ENCODE results near the gene ATP2A1. TPM values are rescaled to one million over a fixed set of nuclear protein-coding genes. Genes with fewer than 3 reads are reported as not detected.

ATP2A1 gene
- polyA plus RNA-seq (ENCODE audit: insufficient read length in 3 of 3) = 1 to 10 TPM; 4.6 to 4.9 (median 4.8) TPM
- long read RNA-seq, donor 1 = 0 reads
- long read RNA-seq, donor 2 = 0 reads
- long read RNA-seq, donor 3, partial matches to known transcripts = 5 of 5 reads
- long read RNA-seq, donor 3, other reads (novel, unspliced or antisense) = 0 of 5 reads
- long read RNA-seq, donor 4, partial matches to known transcripts = 0 of 1 reads
- long read RNA-seq, donor 4, other reads (novel, unspliced or antisense) = 0 of 1 reads
- long read RNA-seq, donor 5 = 0 reads
- long read RNA-seq, donor 6 = 0 reads
- long read RNA-seq, donor 7 = 0 reads
- long read RNA-seq, donor 8 = 0 reads
- long read RNA-seq, donor 9, partial matches to known transcripts = 7 of 7 reads
- long read RNA-seq, donor 9, other reads (novel, unspliced or antisense) = 0 of 7 reads
- long read RNA-seq, donor 10, partial matches to known transcripts = 5 of 5 reads
- long read RNA-seq, donor 10, other reads (novel, unspliced or antisense) = 0 of 5 reads
- long read RNA-seq, donor 11 = 0 reads
- long read RNA-seq, donor 12 = 0 reads
- long read RNA-seq, donor 13 = 0 reads
- long read RNA-seq, donor 14, partial matches to known transcripts = 6 of 6 reads
- long read RNA-seq, donor 14, other reads (novel, unspliced or antisense) = 0 of 6 reads
- long read RNA-seq, donor 15 = 0 reads
- long read RNA-seq, donor 16, partial matches to known transcripts = 0 of 7 reads
- long read RNA-seq, donor 16, other reads (novel, unspliced or antisense) = 7 of 7 reads

GRCh38 chr16:28878083-28878926 is at the start of gene ATP2A1:
ATP2A1 (plus strand) TSS chr16:28878488; CDS start chr16:28878672, 184 bp downstream.
- DNase-seq (ENCODE audit: extremely low read depth in 1 of 11, low read depth in 9 of 11, low spot score in 4 of 11) = no peak

- DNase-seq (ENCODE audit: extremely low read depth in 1 of 11, low read depth in 9 of 11, low spot score in 4 of 11) = no peak
Observed at GRCh38 chr16:28829747-28830146, 48.5 kb upstream of the ATP2A1 start.

DNA sequence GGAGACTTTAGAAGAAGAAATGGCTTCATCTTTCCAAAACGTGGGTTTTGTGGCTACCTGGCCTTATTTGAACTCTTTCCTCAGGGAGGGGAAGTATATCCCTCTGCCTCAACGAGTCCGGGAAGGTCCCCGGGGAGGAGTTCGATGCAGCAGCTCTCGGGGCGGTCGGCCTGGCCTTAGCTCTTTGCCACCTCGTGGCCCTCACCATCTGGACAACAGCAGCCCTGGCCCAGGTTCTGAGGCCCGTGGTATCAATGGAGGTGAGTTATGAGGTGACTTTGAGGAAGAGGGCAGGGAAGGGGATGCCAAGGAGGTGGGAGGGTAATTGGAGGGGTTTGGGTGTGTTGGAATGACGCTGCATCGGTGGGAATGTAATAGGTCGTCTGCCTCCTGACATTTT is 47.8 kb upstream of the ATP2A1 start:
- DNase-seq (ENCODE audit: extremely low read depth in 1 of 11, low read depth in 9 of 11, low spot score in 4 of 11) = no peak

GRCh38 chr16:28834349-28834748 is 43.9 kb upstream of the ATP2A1 start:
- DNase-seq (ENCODE audit: extremely low read depth in 1 of 11, low read depth in 9 of 11, low spot score in 4 of 11) = no peak

GRCh38 chr16:28834873-28835863 is 43.1 kb upstream of the ATP2A1 start:
- no peak for DNase-seq (ENCODE audit: extremely low read depth in 1 of 11, low read depth in 9 of 11, low spot score in 4 of 11)

DNA sequence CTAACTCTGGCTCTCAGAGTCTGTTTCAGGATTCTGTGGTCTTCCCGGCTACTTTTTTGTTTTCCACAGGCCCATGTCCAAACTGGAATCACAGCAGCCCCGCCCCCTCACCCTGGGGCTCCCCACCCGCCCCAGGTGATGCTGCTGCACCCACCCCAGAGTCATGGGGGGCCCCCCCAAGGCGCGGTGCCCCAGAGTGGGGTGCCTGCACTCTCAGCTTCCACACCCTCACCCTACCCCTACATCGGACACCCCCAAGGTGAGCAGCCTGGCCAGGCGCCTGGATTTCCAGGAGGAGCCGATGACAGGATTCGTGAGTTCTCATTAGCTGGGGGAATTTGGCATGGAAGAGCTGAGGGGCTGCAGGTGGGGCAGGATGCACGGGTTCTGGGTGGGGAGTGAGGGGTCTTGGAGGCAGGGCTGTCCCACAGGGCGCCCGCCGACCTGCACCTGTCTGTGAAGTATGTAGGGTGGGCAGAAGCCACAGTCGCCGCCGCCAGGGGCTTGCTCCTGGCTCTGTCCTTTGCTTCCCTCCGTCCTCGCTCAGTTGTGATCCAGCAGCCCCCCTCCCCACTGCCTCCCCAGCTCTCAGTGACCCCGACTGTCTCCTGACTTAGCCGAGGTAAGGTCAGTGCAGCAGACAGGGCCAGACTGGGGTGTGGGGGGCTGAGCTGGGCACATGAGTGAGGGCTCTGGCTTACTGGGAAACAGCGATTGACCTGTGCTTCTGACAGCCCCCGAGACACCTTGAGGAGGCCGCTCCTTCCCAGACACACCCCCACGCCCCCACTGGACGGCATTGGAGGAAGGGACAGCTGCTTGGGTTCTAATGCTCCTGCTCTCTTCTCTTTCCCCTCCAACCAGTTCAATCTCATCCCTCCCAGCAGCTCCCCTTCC is 42.2 kb upstream of the ATP2A1 start:
- DNase-seq (ENCODE audit: extremely low read depth in 1 of 11, low read depth in 9 of 11, low spot score in 4 of 11) = no peak

GRCh38 chr16:28836761-28837064 is 41.6 kb upstream of the ATP2A1 start:
- DNase-seq (ENCODE audit: extremely low read depth in 1 of 11, low read depth in 9 of 11, low spot score in 4 of 11) = no peak

DNA sequence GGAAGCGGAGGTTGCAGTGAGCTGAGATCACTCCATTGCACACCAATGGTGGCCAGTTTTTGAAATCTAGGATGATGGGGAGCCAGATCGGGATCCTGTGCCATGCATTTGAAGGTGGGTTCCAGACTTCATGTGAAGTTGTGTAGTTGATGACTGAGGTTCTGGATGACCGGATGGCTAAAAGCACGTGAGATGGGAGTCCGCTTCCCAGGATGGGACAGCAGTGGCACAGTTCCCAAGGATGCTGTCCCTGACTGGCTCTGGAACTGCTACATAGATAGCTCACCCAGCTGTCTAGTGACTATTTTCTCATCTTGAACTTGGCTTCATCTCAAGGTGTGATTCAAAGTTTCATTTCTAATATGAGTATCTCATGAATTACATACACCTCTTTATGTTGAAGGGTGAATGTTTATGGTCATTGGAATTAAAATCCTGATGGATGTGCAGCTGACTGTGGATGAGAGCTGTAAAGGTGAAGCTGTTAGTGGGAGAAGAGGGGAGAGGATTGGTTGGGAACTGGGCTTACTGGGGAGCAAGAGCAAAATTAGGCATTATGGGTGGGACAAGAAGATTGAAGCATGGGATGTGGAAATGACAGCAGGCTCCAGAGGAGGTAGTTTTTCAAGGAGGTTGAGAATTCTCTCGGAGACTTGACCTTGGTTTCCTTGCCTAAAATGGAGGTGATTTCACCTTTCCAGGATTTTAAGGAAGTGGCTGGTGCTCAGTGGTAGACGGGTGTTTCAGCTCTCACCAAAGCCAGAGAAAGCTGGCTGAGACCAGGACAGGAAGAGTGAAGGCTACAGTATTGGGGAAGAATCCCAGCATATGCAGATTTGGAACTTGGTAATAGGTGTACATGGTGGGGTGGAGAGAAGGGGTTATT is 40.4 kb upstream of the ATP2A1 start:
- DNase-seq (ENCODE audit: extremely low read depth in 1 of 11, low read depth in 9 of 11, low spot score in 4 of 11) = no peak

GRCh38 chr16:28838558-28838918 is 39.8 kb upstream of the ATP2A1 start:
- no peak for DNase-seq (ENCODE audit: extremely low read depth in 1 of 11, low read depth in 9 of 11, low spot score in 4 of 11)

DNA sequence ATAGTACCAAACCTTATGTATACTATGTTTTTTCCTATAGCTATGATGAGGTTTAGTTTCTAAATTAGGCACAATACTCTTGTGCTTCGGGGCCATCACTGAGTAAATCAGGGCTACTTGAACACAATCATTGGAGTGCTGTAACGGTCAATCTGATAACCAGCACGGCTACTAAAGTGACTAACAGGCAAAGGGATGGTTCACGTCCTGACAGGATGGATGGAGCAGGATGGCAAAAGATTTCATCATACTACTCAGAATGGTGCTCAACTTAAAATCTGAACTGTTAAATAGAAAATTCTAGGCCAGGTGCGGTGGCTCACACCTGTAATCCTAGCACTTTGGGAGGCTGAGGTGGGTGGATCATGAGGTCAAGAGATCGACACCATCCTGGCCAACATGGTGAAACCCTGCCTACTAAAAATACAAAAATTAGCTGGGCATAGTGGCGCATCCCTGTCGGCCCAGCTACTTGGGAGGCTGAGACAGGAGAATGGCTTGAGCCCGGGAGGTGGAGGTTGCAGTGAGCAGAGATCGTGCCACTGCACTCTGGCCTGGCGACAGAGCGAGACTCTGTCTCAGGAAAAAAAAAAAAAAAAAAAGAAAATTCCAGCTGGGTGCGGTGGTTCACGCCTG is 39.2 kb upstream of the ATP2A1 start:
- DNase-seq (ENCODE audit: extremely low read depth in 1 of 11, low read depth in 9 of 11, low spot score in 4 of 11) = no peak

DNA sequence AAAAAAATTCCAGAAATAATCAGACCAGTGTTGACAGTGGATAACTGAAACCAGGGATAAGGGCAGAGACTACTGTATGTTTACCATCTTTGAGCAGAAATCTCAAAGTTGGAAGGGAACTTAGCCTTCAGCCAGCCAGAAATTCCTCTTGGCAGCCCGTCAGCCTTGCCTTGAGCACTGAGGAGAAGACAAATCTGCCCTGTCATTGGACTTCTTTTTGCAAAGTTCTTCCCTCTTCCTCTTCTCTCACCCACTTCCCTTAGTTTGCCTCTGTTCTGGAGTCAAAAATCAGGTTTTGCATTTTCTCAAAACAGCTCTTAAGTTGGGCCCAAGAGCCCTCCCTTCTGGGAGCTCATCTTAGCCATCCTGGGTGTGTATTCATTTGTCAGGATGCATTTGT is 38.4 kb upstream of the ATP2A1 start:
- DNase-seq (ENCODE audit: extremely low read depth in 1 of 11, low read depth in 9 of 11, low spot score in 4 of 11) = no peak

- DNase-seq (ENCODE audit: extremely low read depth in 1 of 11, low read depth in 9 of 11, low spot score in 4 of 11) = no peak
Observed at GRCh38 chr16:28842696-28843095, 35.6 kb upstream of the ATP2A1 start.

- DNase-seq (ENCODE audit: extremely low read depth in 1 of 11, low read depth in 9 of 11, low spot score in 4 of 11) = no peak
Observed at GRCh38 chr16:28843766-28844165, 34.5 kb upstream of the ATP2A1 start.

DNA sequence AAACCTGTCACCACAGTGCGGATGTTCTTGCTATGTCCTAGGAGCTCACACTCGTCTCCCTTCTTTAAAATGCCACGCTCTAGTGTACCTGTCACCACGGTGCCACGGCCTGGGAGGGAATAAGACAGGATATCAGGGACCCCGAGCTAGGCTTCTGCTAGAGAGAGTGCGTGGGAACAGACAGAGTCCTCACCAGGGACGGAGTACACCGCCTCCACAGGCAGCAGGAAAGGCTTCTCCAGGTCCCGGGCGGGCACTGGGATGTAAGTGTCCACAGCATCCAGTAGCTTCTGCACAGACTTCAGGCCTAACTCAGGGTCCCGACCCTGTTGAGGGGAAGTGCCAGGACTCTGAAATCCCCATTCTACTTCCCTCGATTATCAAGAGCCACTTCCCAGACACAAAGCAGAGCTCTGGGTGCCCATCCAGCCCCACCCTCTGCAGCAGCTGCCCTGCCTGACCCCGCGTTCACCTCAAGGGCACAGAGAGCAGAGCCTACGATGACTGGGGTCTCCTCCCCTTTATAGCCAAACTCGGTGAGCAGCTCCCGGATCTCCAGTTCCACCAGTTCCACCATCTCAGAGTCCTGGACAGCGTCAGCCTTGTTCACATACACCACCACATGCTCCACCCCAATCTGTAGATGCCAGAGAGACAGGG is 33.9 kb upstream of the ATP2A1 start:
- DNase-seq (ENCODE audit: extremely low read depth in 1 of 11, low read depth in 9 of 11, low spot score in 4 of 11) = no peak

GRCh38 chr16:28845293-28845692 is 33.0 kb upstream of the ATP2A1 start:
- no peak for DNase-seq (ENCODE audit: extremely low read depth in 1 of 11, low read depth in 9 of 11, low spot score in 4 of 11)

DNA sequence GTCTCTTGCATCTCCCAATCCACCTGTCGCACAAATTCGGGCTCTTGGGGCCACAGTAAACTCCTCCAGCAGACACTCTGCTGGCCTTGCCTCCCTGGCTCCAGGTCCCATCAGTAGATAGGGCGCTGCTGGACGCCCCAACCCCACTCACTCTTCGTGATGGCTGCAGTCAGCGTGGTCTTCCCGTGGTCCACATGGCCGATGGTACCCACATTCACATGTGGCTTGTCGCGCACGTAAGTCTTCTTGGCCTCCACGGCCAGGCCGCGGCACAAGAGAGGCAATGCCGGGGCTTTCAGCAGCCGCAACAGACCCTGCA is 32.6 kb upstream of the ATP2A1 start:
- no peak for DNase-seq (ENCODE audit: extremely low read depth in 1 of 11, low read depth in 9 of 11, low spot score in 4 of 11)
